NCI-H446 treated with DMSO at 0.1 percent for 48 hours (cell line): Measurements from ENCODE around the gene RTF2.

ENCODE experiments used
- DNase-seq: peaks from one replicate; lab custom pipeline; 2025; lab: John Stamatoyannopoulos, UW

The RTF2 gene

GRCh38 chr20:56438284-56438683 is 30.1 kb upstream of the RTF2 start:
- no peak for DNase-seq

GRCh38 chr20:56439771-56440291 is 28.6 kb upstream of the RTF2 start:
- DNase-seq = no peak

- no peak for DNase-seq
Observed at GRCh38 chr20:56440346-56441007, 27.9 kb upstream of the RTF2 start.

- DNase-seq = no peak
Observed at GRCh38 chr20:56442389-56443365, 25.8 kb upstream of the RTF2 start.

- DNase-seq = no peak
Observed at GRCh38 chr20:56443654-56444540, 24.5 kb upstream of the RTF2 start.

GRCh38 chr20:56445130-56445529 is 23.3 kb upstream of the RTF2 start:
- DNase-seq = no peak

GRCh38 chr20:56445540-56445939 is 22.9 kb upstream of the RTF2 start:
- no peak for DNase-seq

- no peak for DNase-seq
Observed at GRCh38 chr20:56447227-56447626, 21.2 kb upstream of the RTF2 start.

DNA sequence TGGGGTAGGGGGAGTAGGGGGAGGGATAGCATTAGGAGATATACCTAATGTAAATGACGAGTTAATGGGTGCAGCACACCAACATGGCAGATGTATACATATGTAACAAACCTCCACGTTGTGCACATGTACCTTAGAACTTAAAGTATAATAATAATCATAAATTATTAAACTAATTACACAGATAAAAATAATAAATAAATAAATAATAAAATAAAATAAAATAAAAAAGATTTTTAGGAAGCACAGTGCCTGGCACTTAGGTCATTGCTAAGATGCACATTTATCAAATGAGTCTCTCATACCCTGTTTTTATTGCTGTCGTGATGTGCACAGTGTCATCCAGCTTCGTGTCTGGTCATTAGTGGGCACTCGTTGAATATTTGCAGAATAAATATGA is 19.0 kb upstream of the RTF2 start:
- no peak for DNase-seq

DNA sequence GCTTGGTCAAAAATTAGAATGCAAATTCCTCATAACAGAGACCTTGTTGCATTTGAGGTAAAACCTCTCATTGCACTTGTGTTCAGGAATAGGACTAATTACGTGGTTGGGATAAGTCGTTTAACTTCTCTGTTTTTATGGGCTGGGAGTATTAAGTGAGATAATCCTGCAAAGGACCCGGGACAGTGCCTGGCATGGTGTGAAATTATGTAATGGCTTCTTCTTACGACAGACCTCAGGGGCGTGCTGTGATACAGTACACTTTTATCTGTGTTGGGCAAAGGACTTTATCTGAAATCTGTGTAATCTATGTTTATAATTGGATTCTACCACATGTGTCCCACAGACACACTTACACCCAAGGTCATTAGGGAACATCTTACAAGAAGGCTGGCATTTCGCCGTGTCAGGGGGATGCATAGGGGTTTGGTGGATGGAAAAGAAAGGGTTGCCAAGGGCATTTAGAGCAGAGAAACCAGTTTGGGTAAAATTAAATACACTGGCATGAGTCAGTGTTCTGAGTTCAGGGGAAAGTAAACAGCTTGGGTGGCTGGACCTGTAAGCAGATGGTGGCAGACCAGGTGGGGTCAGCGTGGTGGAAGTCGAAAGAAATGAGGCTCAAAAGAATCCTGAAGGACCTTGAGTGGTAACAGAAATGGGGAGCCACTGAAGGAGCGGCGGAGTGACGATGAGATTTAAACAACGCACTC is 17.2 kb upstream of the RTF2 start:
- no peak for DNase-seq

GRCh38 chr20:56453352-56453751 is 15.1 kb upstream of the RTF2 start:
- DNase-seq = no peak

DNA sequence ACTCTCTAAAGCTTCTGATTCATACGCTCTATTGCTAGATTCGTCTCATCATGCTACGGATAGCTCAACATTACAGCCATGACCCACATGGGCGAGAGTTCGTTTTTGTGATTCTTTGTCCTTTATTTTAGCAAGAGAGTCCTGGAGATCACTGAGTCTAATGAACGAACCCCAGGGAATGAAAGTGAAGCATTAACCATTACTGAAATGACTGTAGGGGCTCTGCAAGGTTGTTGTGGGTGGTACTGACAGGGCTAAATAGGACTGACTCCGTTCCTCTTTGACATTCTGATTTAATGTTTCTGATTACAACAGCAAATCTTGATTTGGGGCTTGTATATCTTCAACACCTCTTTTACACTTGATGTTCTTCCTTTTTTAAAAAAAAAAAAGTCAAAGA is 13.7 kb upstream of the RTF2 start:
- no peak for DNase-seq

GRCh38 chr20:56458206-56458821 is 10.1 kb upstream of the RTF2 start:
- no peak for DNase-seq

GRCh38 chr20:56460459-56460858 is 8.0 kb upstream of the RTF2 start:
- no peak for DNase-seq

DNA sequence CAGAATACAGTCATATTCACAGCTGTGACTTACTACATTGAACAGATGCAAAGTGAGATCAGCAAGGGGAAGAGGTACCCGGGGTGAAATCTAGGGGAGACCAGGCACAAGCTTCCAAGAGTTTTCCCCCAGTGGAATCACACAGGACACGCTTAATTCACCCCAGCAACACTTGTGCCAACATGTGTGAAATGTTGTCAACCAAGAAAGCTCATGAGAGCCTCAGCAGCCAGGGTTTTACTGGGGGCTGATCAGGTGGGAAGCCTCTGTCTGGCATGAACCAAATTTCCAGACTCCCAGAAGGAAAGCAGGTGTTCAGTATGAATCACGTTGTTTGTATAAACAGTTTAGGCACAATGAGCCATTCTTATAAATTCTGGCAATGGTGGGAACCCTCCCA is 6.9 kb upstream of the RTF2 start:
- DNase-seq = no peak

DNA sequence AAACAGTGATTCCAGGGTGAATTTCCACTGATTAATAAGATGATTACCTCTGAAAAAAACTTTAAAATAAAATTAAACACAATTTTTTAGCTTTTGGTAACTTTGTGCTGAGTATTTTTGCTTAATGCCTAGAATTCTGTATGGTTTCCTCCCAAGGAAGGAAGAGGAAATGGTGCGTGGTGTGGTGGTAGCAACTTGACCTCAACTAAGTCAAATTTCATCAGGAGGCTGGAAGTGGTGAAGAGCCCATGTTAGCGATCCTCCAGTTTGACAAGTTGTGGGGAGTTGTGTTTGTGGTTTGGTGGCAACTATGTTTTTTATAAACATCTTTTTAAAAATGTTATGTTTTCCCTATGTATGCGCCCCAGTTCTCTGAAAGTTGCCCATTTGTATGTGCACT is 5.0 kb upstream of the RTF2 start:
- no peak for DNase-seq

- no peak for DNase-seq
Observed at GRCh38 chr20:56465997-56466396, 2.4 kb upstream of the RTF2 start.

DNA sequence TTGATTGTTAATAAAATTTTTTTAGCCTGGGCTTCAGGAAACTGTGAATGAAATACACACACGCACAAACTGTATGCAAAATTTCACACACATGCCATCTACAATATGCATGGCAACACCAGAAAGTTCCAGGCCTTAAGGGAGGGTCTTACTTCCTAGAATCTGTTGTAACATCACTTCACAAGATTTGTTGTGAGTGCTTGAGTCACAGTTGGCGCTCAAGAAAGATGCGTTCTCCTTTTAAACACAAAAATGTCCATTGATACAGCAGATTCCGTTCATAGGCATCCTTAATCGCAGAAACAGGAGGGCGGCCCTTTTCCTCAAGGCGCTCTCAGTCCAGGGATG is 485 bp upstream of the RTF2 start:
- DNase-seq = no peak

DNA sequence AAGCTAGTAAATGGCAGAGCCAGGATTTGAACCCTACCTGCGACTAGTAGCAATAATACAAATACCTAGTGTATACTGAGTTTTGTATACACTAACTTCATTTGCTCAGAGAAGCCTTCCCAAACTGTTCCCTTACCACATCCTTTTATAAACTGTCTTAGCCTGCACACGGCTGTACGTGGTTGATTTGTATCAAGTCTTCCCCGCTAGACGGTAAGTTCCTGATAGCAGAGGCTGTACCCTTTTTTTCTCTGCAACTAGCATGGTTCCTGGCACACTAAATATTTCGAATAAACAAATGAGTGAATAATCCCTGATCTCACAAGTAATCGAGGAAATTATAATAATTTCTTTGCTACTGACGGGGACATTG is 636 bp downstream of the RTF2 start:
- no peak for DNase-seq

DNA sequence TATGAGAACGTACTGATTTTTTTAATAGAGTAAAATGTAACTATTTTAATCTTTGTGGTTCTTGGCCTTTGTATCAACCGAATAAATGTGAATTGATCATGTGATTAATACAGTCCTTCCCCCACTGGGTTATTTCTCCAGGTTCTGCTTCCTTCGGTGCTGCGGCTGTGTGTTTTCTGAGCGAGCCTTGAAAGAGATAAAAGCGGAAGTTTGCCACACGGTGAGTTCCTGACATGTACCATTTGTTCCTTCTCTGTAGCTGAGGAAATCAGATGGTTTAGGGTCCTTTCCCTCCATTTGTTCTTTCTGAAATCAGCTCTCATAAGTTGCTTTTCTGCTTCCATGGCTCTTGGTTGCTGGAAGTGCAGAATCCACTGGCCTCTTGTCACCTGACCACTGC is 15.5 kb downstream of the RTF2 start:
- DNase-seq = no peak

- DNase-seq = no peak
Observed at GRCh38 chr20:56487216-56487615, 18.8 kb downstream of the RTF2 start.
